Body of pancreas (tissue), 4 donors: ENCODE data around the gene LTB. TPM values are rescaled to one million over a fixed set of nuclear protein-coding genes. Genes with fewer than 3 reads are reported as not detected.

ENCODE experiments used
- ATAC-seq: fragments of 150-250 bp; one replicate; pipeline ENCODE4 v1.9.1; 2016
- DNase-seq, 4 donors: peaks; one replicate each; pipeline ENCODE4 v3.0.0-alpha.2; 2019
- H3K27ac ChIP-seq, 4 donors: fragments of 200-600 bp; sonication (generic); 1 replicate in 3 of 4; 2 replicates in 1 of 4; pipeline versions ENCODE4 v1.5.1 to v1.6.1; 2016 to 2019; ENCODE audit warnings: mild to moderate bottlenecking in 1 of 4, mixed read lengths in 1 of 4, moderate library complexity in 1 of 4
- H3K27me3 ChIP-seq, 2 donors: fragments of 200-600 bp; sonication (generic); one replicate each; pipeline ENCODE4 v1.6.0; 2016; ENCODE audit warnings: mild to moderate bottlenecking in 1 of 2
- H3K36me3 ChIP-seq, 2 donors: fragments of 200-600 bp; sonication (generic); replicated peaks in 1 of 2; 2 replicates each; pipeline ENCODE4 v1.5.1; 2016; ENCODE audit warnings: low read depth in 2 of 2; ENCODE audit not compliant: insufficient read depth in 1 of 2
- H3K4me1 ChIP-seq: fragments of 200-600 bp; sonication (generic); one replicate; pipeline ENCODE4 v1.6.0; 2016
- H3K4me3 ChIP-seq, 2 donors: fragments of 200-600 bp; sonication (generic); 1 replicate in 1 of 2; 2 replicates in 1 of 2; pipeline ENCODE4 v1.5.1; 2016 to 2019
- H3K9me3 ChIP-seq, 3 donors: fragments of 200-600 bp; sonication (generic); 1 replicate in 2 of 3; 2 replicates in 1 of 3; pipeline ENCODE4 v1.5.1; 2016
- CTCF ChIP-seq, 7 experiments: fragments of 450-650 bp in 4 of 7; fragments of 200-600 bp in 3 of 7; sonication (generic) in 3 of 7; IDR thresholded peaks; one replicate each; pipeline ENCODE4 v1.5.1; 2016 to 2019; ENCODE audit warnings: antibody characterized with exemption in 7 of 7
- POLR2A ChIP-seq, 3 donors: fragments of 450-650 bp; IDR thresholded peaks; one replicate each; pipeline ENCODE4 v1.6.1; 2016; ENCODE audit warnings: antibody characterized with exemption in 3 of 3, mild to moderate bottlenecking in 2 of 3
- WGBS, 2 donors: methylation state at CpG; one replicate each; pipeline ENCODE4 v1.1.5; 2017; 5-methylcytosine and 5-hydroxymethylcytosine counted together
- intact Hi-C: fragments of 100-400 bp; cut with DNase I; formaldehyde crosslinking; loops from one replicate; pipeline ENCODE4 v1.15.1; 2023
- total RNA-seq, 2 donors: library from RNA; depleted of rRNA; stranded (reverse); fragments of >200 nt; gene quantifications; one replicate each; pipeline ENCODE4 v1.1.0, GENCODE V29; 2016

The LTB gene
- total RNA-seq, 2 donors from 2014 or later = 0.78 TPM; not detected in 1

GRCh38 chr6:31629014-31629413 lies 46.8 kb upstream of the LTB start:
- intact Hi-C loops = no loop called here
- no peaks in the 10 kb centered on the region for H3K9me3 ChIP-seq
- H3K4me3 ChIP-seq = no peak overlapping the region
- no peaks in the 10 kb centered on the region for H3K27me3 ChIP-seq
- peaks cover 31 to 71% of the 10 kb centered on the region in 2 donors for H3K36me3 ChIP-seq
- no peak for ATAC-seq
- H3K4me1 ChIP-seq = no peaks in the 10 kb centered on the region
- 93 to 96% methylated on average over 7 of the region's 7 CpGs for WGBS, 2 donors
- TF ChIP-seq POLR2A (IDR thresholded peaks at IDR 0.05) (no peak), CTCF (IDR thresholded peaks at IDR 0.05) (no peak)
- H3K27ac ChIP-seq = no peak overlapping the region
- no peak for DNase-seq

GRCh38 chr6:31627690-31628287 lies 45.6 kb upstream of the LTB start:
- intact Hi-C loops = no loop called here
- no peak for TF ChIP-seq POLR2A (IDR thresholded peaks at IDR 0.05)
- Histone ChIP-seq H3K4me1 (peaks cover 2% of the 10 kb centered on the region), H3K4me3 (no peak overlapping the region), H3K9me3 (no peaks in the 10 kb centered on the region), H3K36me3 (peaks cover 31 to 77% of the 10 kb centered on the region in 2 donors), H3K27ac (no peak overlapping the region), H3K27me3 (no peaks in the 10 kb centered on the region)
- WGBS, 2 donors = 95 to 98% methylated on average over 17 to 19 of the region's 19 CpGs
- ATAC-seq = no peak
- no peak for DNase-seq

- DNase-seq (no peak), ATAC-seq (no peak)
- WGBS, 2 donors = 83 to 94% methylated on average over 6 to 10 of the region's 10 CpGs
- peaks cover 31 to 73% of the 10 kb centered on the region in 2 donors for H3K36me3 ChIP-seq
- no peak overlapping the region for H3K27ac ChIP-seq
- H3K4me3 ChIP-seq = no peak overlapping the region
- no peaks in the 10 kb centered on the region for H3K27me3 ChIP-seq
- intact Hi-C loops = no loop called here
- H3K4me1 ChIP-seq = peaks cover 11% of the 10 kb centered on the region
- TF ChIP-seq POLR2A (IDR thresholded peaks at IDR 0.05) = no peak
- TF ChIP-seq CTCF (IDR thresholded peaks at IDR 0.05) = no peak
- H3K9me3 ChIP-seq = no peaks in the 10 kb centered on the region
Measured at GRCh38 chr6:31626952-31627351, 44.7 kb upstream of the LTB start.

- 86 to 88% methylated on average over 10 of the region's 10 CpGs for WGBS, 2 donors
- Histone ChIP-seq H3K27me3 (no peaks in the 10 kb centered on the region), H3K4me3 (no peak overlapping the region), H3K36me3 (peaks cover 22 to 47% of the 10 kb centered on the region in 2 donors), H3K9me3 (no peaks in the 10 kb centered on the region), H3K27ac (no peak overlapping the region), H3K4me1 (peaks cover 23% of the 10 kb centered on the region)
- no peak for ATAC-seq
- TF ChIP-seq POLR2A (IDR thresholded peaks at IDR 0.05) = no peak
- TF ChIP-seq CTCF (IDR thresholded peaks at IDR 0.05) = no peak
- no peak for DNase-seq
- intact Hi-C loops = no loop called here
Measured at GRCh38 chr6:31624070-31624469, 41.8 kb upstream of the LTB start.

- Histone ChIP-seq H3K27ac (peak overlapping the region in 3 of 4 donors; percentile 97 to 99 (median 98)), H3K36me3 (peaks cover 17 to 36% of the 10 kb centered on the region in 2 donors), H3K4me1 (peaks cover 23% of the 10 kb centered on the region), H3K9me3 (no peaks in the 10 kb centered on the region), H3K4me3 (no peak overlapping the region), H3K27me3 (no peaks in the 10 kb centered on the region)
- WGBS, 2 donors = 29 to 38% methylated on average over 10 of the region's 10 CpGs
- TF ChIP-seq CTCF (IDR thresholded peaks at IDR 0.05) (no peak), POLR2A (IDR thresholded peaks at IDR 0.05) (no peak)
- intact Hi-C loops = no loop called here
- DNase-seq (peak in 3 of 4 donors; percentile 35 to 53 (median 47)), ATAC-seq (no peak)
Measured at GRCh38 chr6:31622684-31623091, 40.5 kb upstream of the LTB start.
